ENCODE data around the gene CPNE9.

CPNE9 gene

DNA sequence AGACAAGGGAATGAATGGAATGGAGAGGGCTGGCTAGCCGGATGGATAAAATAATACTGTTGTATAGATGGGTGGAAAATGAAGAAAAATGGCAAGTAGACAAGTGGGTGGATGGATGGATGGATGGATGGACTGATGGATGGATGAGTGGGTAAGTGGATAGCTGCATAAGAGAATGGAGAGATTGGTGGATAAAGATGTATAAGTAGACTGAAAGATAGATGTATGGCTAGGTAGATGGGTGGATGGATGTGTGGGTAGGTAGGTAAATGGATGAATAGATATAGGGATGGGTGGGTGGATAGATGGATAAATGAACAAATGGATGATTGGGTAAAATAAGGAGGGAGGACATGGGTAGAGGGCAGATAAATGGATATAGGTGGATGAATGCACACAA lies 13.9 kb downstream of the CPNE9 start:
- no peak overlapping the region for H3K27ac ChIP-seq
- no peaks in the 10 kb centered on the region for H3K36me3 ChIP-seq
- no peaks in the 10 kb centered on the region for H4K20me1 ChIP-seq
- no peaks in the 10 kb centered on the region for H3K9me3 ChIP-seq (replicated peaks in 1 of 11)
- no peak overlapping the region for H3K4me3 ChIP-seq
- peaks cover 0 to 8% (median 0%) of the 10 kb centered on the region in 11 experiments; a peak in 3 of 22 replicates for H3K27me3 ChIP-seq
- no peak overlapping the region for H3K9ac ChIP-seq
- 0 out of 22 replicates have a peak overlapping the region, but pooled peaks of 1 of the 11 experiments have one; percentile 1 for H3K4me2 ChIP-seq
- peaks cover 19 to 48% (median 27%) of the 10 kb centered on the region in 10 experiments for H3K4me1 ChIP-seq
- no peak for TF ChIP-seq Cebpa-rat (IDR thresholded peaks at IDR 0.05)

DNA sequence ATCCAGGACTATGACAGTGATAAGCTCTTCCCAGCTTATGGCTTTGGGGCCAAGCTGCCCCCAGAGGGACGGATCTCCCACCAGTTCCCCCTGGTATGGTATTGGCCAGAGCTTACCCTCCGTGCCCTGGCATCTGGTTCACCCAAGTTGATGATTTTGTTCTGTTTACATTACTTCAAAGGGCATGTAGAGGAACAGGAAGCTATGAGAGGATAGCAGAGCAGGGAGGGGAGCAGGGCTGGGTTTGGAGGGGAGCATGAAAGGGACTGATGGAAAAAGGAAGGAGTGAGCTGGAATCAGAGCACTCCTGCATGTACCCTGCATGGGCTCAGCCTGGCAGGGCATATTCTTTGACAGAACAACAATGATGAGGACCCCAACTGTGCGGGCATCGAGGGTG lies 14.5 kb downstream of the CPNE9 start:
- Histone ChIP-seq H3K9me3 (replicated peaks in 1 of 11) (no peaks in the 10 kb centered on the region), H3K4me2 (0 out of 22 replicates have a peak overlapping the region, but pooled peaks of 3 of the 11 experiments have one; percentile 1 to 17 (median 9)), H3K27ac (no peak overlapping the region), H3K4me3 (no peak overlapping the region), H3K9ac (no peak overlapping the region), H3K27me3 (peaks cover 0 to 8% (median 0%) of the 10 kb centered on the region in 11 experiments; a peak in 3 of 22 replicates), H4K20me1 (no peaks in the 10 kb centered on the region), H3K4me1 (peaks cover 19 to 48% (median 29%) of the 10 kb centered on the region in 10 experiments), H3K36me3 (no peaks in the 10 kb centered on the region)
- no peak for TF ChIP-seq Cebpa-rat (IDR thresholded peaks at IDR 0.05)

DNA sequence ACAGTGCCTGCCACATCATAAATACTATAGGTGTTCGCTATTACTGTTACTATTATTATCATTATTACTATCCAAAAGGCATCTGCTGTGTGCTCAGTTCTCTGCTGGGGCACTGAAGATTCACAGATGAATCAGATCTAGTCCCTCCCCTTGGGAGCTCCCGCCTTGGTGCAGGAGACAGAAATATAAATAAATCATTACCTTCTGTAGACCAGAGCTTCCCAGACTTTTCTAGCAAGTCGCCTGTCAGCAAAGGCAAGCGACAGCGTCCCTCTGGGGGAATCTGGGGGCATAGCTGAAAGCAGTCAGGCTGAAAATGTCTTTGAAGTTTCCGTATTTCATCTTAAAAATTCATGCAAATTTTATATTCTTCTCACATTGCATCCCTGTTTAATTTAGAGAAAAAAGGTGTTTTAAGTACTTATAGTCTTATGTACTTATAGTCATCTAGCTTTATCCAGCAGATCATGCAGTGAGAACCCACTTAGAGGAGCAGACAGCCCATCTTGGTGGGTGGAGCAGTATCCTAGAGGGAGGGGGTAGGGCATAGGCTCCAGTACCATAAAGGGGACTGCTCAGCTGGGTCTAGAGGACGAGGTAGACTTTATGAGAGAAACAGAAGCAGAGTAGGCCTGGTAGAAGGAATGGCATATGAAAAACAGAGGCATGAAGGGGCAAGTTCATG lies 17.5 kb downstream of the CPNE9 start:
- H3K27me3 ChIP-seq, result no peaks in the 10 kb centered on the region; a peak in 1 of 22 replicates
- H3K9me3 ChIP-seq (replicated peaks in 1 of 11), result no peaks in the 10 kb centered on the region
- peak overlapping the region in 9 of 11 experiments; percentile 9 to 61 (median 42); a peak in 15 of 22 replicates for H3K27ac ChIP-seq
- H3K4me1 ChIP-seq, result peaks cover 20 to 33% (median 27%) of the 10 kb centered on the region in 10 experiments
- H3K4me3 ChIP-seq, result no peak overlapping the region
- TF ChIP-seq Cebpa-rat (IDR thresholded peaks at IDR 0.05), result no peak
- peak overlapping the region in 9 of 11 experiments; percentile 0 to 40 (median 29); a peak in 8 of 22 replicates for H3K9ac ChIP-seq
- H3K36me3 ChIP-seq, result no peaks in the 10 kb centered on the region
- H4K20me1 ChIP-seq, result no peaks in the 10 kb centered on the region
- H3K4me2 ChIP-seq, result peak overlapping the region; percentile 54 to 75 (median 67)

DNA sequence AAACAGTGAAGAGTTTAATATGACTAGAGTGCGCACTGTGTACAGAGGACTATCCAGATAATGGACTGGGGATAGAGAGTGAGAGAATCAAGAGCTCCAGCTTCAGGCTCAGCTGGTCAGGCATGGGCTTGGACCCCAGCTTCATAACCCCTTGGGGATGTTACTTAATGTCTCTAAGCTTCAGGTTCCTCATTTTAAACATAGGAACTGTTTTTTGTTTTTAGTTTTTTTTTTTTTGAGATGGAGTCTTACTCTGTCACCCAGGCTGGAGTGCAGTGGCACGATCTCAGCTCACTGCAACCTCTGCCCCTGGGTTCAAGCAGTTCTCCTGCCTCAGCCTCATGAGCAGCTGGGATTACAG lies 18.0 kb downstream of the CPNE9 start:
- peak overlapping the region in 7 of 11 experiments; percentile 0 to 40 (median 30); a peak in 6 of 22 replicates for H3K9ac ChIP-seq
- H3K27ac ChIP-seq, result peak overlapping the region in 9 of 11 experiments; percentile 9 to 61 (median 42); a peak in 15 of 22 replicates
- peak overlapping the region; percentile 54 to 75 (median 67) for H3K4me2 ChIP-seq

DNA sequence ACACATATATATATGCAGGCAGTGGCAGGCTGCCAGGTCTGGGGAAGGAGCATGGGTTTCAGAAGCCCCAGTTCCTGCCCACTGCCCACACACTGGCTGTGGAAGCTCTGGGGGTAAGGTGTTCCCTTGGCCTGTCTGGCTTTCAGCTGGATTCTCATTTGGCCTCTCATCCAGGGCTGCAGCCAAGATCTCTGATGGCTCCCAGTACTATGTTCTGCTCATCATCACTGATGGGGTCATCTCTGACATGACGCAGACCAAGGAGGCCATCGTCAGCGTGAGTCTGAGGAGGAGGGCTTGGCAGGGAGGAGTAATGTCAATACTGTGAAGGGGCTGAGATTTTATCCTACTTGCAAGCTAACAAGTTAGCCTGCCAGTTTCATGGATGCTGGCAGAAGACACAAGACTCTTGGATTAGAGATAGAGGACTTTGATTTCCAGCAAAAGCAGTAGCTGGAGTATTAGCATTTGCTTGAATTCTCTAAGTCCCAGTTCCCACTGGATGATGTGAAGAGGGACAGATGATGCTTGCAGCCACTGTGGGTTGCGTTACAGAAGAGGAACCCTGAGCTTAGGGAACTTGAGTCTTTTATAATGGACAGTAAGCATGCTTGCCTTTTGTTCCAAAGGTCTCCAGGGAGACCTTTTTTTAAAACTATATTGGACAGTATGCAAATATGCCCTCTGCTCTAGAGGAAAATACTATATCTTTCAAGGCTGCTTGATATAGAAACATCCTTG lies 22.3 kb downstream of the CPNE9 start:
- no peak overlapping the region for H3K27ac ChIP-seq
- no peaks in the 10 kb centered on the region for H3K9me3 ChIP-seq (replicated peaks in 1 of 11)
- H3K27me3 ChIP-seq, result no peaks in the 10 kb centered on the region
- peaks cover 36 to 60% (median 45%) of the 10 kb centered on the region in 10 experiments for H3K4me1 ChIP-seq
- H3K4me2 ChIP-seq, result peak overlapping the region in 9 of 11 experiments; percentile 28 to 75 (median 62); a peak in 11 of 22 replicates
- TF ChIP-seq Cebpa-rat (IDR thresholded peaks at IDR 0.05), result no peak
- no peak overlapping the region for H3K4me3 ChIP-seq
- H3K9ac ChIP-seq, result no peak overlapping the region
- no peaks in the 10 kb centered on the region for H3K36me3 ChIP-seq
- no peaks in the 10 kb centered on the region for H4K20me1 ChIP-seq

More for the DNA sequence above, 18.0 kb downstream of the CPNE9 start:
- Histone ChIP-seq H3K36me3 (no peaks in the 10 kb centered on the region), H4K20me1 (no peaks in the 10 kb centered on the region), H3K4me3 (no peak overlapping the region), H3K4me1 (peaks cover 25 to 34% (median 32%) of the 10 kb centered on the region in 10 experiments), H3K9me3 (replicated peaks in 1 of 11) (no peaks in the 10 kb centered on the region), H3K27me3 (no peaks in the 10 kb centered on the region)
- TF ChIP-seq Cebpa-rat (IDR thresholded peaks at IDR 0.05), result no peak

DNA sequence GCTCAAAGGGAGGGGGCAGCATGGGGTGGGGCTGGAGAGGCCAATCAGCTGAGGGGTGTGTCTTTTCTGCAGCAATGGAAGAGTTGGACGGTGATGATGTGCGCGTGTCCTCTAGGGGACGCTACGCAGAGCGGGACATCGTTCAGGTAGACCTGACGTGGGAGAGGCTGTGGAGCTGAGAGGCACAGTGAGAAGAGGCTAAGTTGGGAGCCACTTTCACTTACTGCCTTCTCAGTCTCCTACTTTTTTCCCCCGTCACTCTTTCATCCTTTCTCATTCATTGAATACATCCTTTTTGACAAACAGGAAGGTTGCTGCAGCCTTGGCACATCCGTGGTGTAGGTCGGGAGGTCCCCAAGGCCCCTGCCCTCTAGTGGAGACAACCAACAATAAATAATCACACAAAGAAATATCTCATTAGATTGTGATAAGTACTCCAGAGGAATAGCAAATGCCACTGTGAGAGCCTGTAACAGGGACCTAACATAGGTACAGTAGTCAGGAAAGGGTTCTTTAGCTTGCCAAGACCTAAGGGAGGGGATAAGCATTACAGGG lies 23.5 kb downstream of the CPNE9 start:
- no peaks in the 10 kb centered on the region for H3K9me3 ChIP-seq (replicated peaks in 1 of 11)
- H3K4me3 ChIP-seq, result peak overlapping the region in 6 of 10 experiments; percentile 13 to 61 (median 40); a peak in 9 of 20 replicates
- H3K4me1 ChIP-seq, result peaks cover 25 to 48% (median 33%) of the 10 kb centered on the region in 10 experiments
- no peaks in the 10 kb centered on the region for H3K36me3 ChIP-seq
- H3K4me2 ChIP-seq, result peak overlapping the region; percentile 46 to 81 (median 64)
- H3K9ac ChIP-seq, result peak overlapping the region in 8 of 11 experiments; percentile 4 to 48 (median 34); a peak in 12 of 22 replicates
- H3K27ac ChIP-seq, result peak overlapping the region in 9 of 11 experiments; percentile 38 to 67 (median 58); a peak in 16 of 22 replicates
- TF ChIP-seq Cebpa-rat (IDR thresholded peaks at IDR 0.05), result no peak
- peaks cover 0 to 4% (median 2%) of the 10 kb centered on the region in 11 experiments; a peak in 9 of 22 replicates for H4K20me1 ChIP-seq
- no peaks in the 10 kb centered on the region for H3K27me3 ChIP-seq

DNA sequence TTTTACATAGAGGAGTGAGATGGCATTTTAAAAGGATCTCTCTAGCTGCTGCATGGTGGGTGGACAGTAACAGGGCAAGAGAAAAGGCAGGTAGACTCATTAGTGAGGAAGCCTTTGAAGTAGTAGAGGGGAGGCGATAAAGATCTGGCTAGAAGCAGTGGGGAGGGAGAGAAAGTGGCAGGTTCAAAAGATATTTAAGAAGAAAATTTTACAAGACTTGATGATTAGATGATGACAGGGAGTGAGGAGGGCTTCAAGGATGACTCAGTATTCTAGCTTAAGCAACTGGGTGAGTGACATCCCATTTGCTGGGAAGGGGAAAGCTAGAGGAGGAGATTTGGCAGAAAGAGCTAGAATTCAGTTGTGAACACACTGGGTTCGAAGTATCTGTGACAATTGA lies 24.1 kb downstream of the CPNE9 start:
- Histone ChIP-seq H3K4me3 (no peak overlapping the region), H3K27me3 (no peaks in the 10 kb centered on the region), H3K4me1 (peaks cover 27 to 47% (median 33%) of the 10 kb centered on the region in 10 experiments), H3K4me2 (peak overlapping the region; percentile 46 to 81 (median 64); a peak in 20 of 22 replicates), H4K20me1 (peaks cover 2 to 11% (median 8%) of the 10 kb centered on the region in 11 experiments; a peak in 21 of 22 replicates), H3K27ac (peak overlapping the region in 9 of 11 experiments; percentile 38 to 67 (median 58); a peak in 16 of 22 replicates), H3K9me3 (replicated peaks in 1 of 11) (no peaks in the 10 kb centered on the region), H3K9ac (peak overlapping the region in 7 of 11 experiments; percentile 4 to 48 (median 35); a peak in 9 of 22 replicates), H3K36me3 (peaks cover 0 to 3% (median 0%) of the 10 kb centered on the region in 11 experiments; a peak in 5 of 22 replicates)
- TF ChIP-seq Cebpa-rat (IDR thresholded peaks at IDR 0.05), result no peak

DNA sequence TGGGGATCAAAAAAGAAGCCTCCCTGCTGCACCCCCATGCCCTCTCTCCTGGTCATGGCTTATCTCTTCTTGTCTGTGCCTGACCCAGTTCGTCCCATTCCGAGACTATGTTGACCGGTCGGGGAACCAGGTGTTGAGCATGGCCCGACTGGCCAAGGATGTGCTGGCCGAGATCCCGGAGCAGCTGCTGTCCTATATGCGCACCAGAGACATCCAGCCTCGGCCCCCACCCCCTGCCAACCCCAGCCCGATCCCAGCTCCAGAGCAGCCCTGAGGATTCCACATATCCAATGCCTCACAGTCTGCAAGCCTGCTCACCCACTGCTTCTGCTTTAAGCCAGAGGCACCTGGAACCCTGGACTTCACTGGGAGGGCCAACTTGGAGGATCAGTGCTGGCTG lies 25.8 kb downstream of the CPNE9 start:
- Histone ChIP-seq H3K27me3 (no peaks in the 10 kb centered on the region), H4K20me1 (peaks cover 18 to 27% (median 25%) of the 10 kb centered on the region in 11 experiments; a peak in 21 of 22 replicates), H3K4me3 (no peak overlapping the region), H3K36me3 (peaks cover 5 to 20% (median 16%) of the 10 kb centered on the region in 11 experiments; a peak in 21 of 22 replicates), H3K9ac (no peak overlapping the region), H3K4me1 (peaks cover 43 to 63% (median 49%) of the 10 kb centered on the region in 10 experiments), H3K27ac (no peak overlapping the region), H3K9me3 (replicated peaks in 1 of 11) (no peaks in the 10 kb centered on the region), H3K4me2 (peak overlapping the region in 2 of 11 experiments; percentile 20 to 75; a peak in 2 of 22 replicates)
- no peak for TF ChIP-seq Cebpa-rat (IDR thresholded peaks at IDR 0.05)

All from BLaER1 treated with 17β-estradiol and CSF1 and Interleukin-3, amounts not matched to agents 10 nM and 100 nM (cell line).